H9 (cell line): Measurements from ENCODE around the gene CLIP4. TPM values are rescaled to one million over a fixed set of nuclear protein-coding genes. Genes with fewer than 3 reads are reported as not detected.

Experiments
- DNase-seq: peaks from one replicate; pipeline ENCODE4 v3.0.0-alpha.2; 2017
- H2AFZ ChIP-seq: one replicate; pipeline ENCODE4 v1.6.1; 2013; ENCODE audit warnings: mild to moderate bottlenecking, low read length, control low read depth, moderate library complexity
- H2AK5ac ChIP-seq: 2 replicates; pipeline ENCODE4 v1.6.1; 2013; ENCODE audit warnings: low read length, control low read depth, mixed read lengths; ENCODE audit not compliant: insufficient read length
- H2BK120ac ChIP-seq: one replicate; pipeline ENCODE4 v1.6.1; 2013; ENCODE audit warnings: low read depth, mild to moderate bottlenecking, low read length, control low read depth, inconsistent platforms; ENCODE audit not compliant: poor library complexity, severe bottlenecking
- H2BK12ac ChIP-seq: 2 replicates; pipeline ENCODE4 v1.6.1; 2013; ENCODE audit warnings: low read length, control low read depth, mixed read lengths, low read depth; ENCODE audit not compliant: insufficient read length
- H2BK15ac ChIP-seq: 2 replicates; pipeline ENCODE4 v1.6.1; 2013; ENCODE audit warnings: low read depth, low read length, control low read depth
- H2BK20ac ChIP-seq: one replicate; pipeline ENCODE4 v1.6.1; 2013; ENCODE audit warnings: low read depth, mild to moderate bottlenecking, low read length, control low read depth, inconsistent platforms; ENCODE audit not compliant: poor library complexity, severe bottlenecking
- H2BK5ac ChIP-seq: 2 replicates; pipeline ENCODE4 v1.6.1; 2013; ENCODE audit warnings: low read length, control low read depth, mixed read lengths; ENCODE audit not compliant: insufficient read length
- H3K14ac ChIP-seq: 2 replicates; pipeline ENCODE4 v1.6.1; 2013; ENCODE audit warnings: low read length, control low read depth; ENCODE audit not compliant: insufficient read depth
- H3K18ac ChIP-seq: 2 replicates; pipeline ENCODE4 v1.6.1; 2013; ENCODE audit warnings: low read depth, mild to moderate bottlenecking, mixed read lengths, low read length, control low read depth; ENCODE audit not compliant: insufficient read length
- H3K23ac ChIP-seq: 2 replicates; pipeline ENCODE4 v1.6.1; 2013; ENCODE audit warnings: low read length, control low read depth, mixed read lengths, low read depth; ENCODE audit not compliant: insufficient read length
- H3K23me2 ChIP-seq: 2 replicates; pipeline ENCODE4 v1.6.1; 2013; ENCODE audit warnings: low read depth, mild to moderate bottlenecking, mixed read lengths, low read length, control low read depth; ENCODE audit not compliant: insufficient read length, poor library complexity, severe bottlenecking
- H3K27ac ChIP-seq: 2 replicates; pipeline ENCODE4 v1.5.1; 2013; ENCODE audit warnings: low read length, control low read depth, mixed read lengths, low read depth; ENCODE audit not compliant: insufficient read length
- H3K27me3 ChIP-seq: 2 replicates; pipeline ENCODE4 v1.6.1; 2013; ENCODE audit warnings: low read length, control low read depth, inconsistent platforms; ENCODE audit not compliant: insufficient read depth
- H3K4ac ChIP-seq: 2 replicates; pipeline ENCODE4 v1.6.1; 2013; ENCODE audit warnings: low read depth, mild to moderate bottlenecking, control low read depth, inconsistent platforms, low read length, moderate library complexity
- H3K4me1 ChIP-seq: 2 replicates; pipeline ENCODE4 v1.6.1; 2013; ENCODE audit warnings: low read length, control low read depth, inconsistent platforms; ENCODE audit not compliant: insufficient read depth
- H3K4me2 ChIP-seq: 2 replicates; pipeline ENCODE4 v1.6.1; 2013; ENCODE audit warnings: low read length, control low read depth, mixed read lengths; ENCODE audit not compliant: insufficient read length, insufficient read depth
- H3K56ac ChIP-seq: 2 replicates; pipeline ENCODE4 v1.6.1; 2013; ENCODE audit warnings: low read depth, mild to moderate bottlenecking, mixed read lengths, low read length, control low read depth; ENCODE audit not compliant: insufficient read length
- H3K79me1 ChIP-seq: 2 replicates; pipeline ENCODE4 v1.6.1; 2013; ENCODE audit warnings: low read depth, mild to moderate bottlenecking, moderate library complexity, low read length, control low read depth, inconsistent platforms; ENCODE audit not compliant: insufficient read depth, poor library complexity, severe bottlenecking
- H3K79me2 ChIP-seq: 2 replicates; pipeline ENCODE4 v1.6.1; 2013; ENCODE audit warnings: low read length, control low read depth, inconsistent platforms; ENCODE audit not compliant: insufficient read depth
- H3K9ac ChIP-seq: 2 replicates; pipeline ENCODE4 v1.6.1; 2013; ENCODE audit warnings: low read length, control low read depth, mixed read lengths; ENCODE audit not compliant: insufficient read length; ENCODE audit errors: extremely low read depth
- H3K9me3 ChIP-seq: one replicate; pipeline ENCODE4 v1.6.1; 2013; ENCODE audit warnings: low read depth, low read length, inconsistent platforms; ENCODE audit not compliant: control insufficient read depth
- H3T11ph ChIP-seq: one replicate; pipeline ENCODE4 v1.6.1; 2013; ENCODE audit warnings: mild to moderate bottlenecking, low read length, control low read depth, inconsistent platforms
- H4K20me1 ChIP-seq: one replicate; pipeline ENCODE4 v1.6.1; 2013; ENCODE audit not compliant: control insufficient read depth, insufficient read length, insufficient read depth
- H4K5ac ChIP-seq: 2 replicates; pipeline ENCODE4 v1.6.1; 2013; ENCODE audit warnings: low read depth, mild to moderate bottlenecking, mixed read lengths, low read length, control low read depth; ENCODE audit not compliant: insufficient read length
- H4K8ac ChIP-seq: replicated peaks from 2 replicates; pipeline ENCODE4 v1.6.1; 2013; ENCODE audit warnings: low read length, control low read depth, mixed read lengths, low read depth; ENCODE audit not compliant: insufficient read length
- H4K91ac ChIP-seq: 2 replicates; pipeline ENCODE4 v1.6.1; 2013; ENCODE audit warnings: low read depth, mild to moderate bottlenecking, moderate library complexity, mixed read lengths, low read length, control low read depth; ENCODE audit not compliant: insufficient read length
- H3K27ac Mint-ChIP-seq, 3 experiments: 2 replicates in 2 of 3; 3 replicates in 1 of 3; pipeline ENCODE4 v1.8.0; 2020 to 2021; ENCODE audit warnings: mixed read lengths in 3 of 3, mild to moderate bottlenecking in 1 of 3, moderate library complexity in 1 of 3
- H3K27me3 Mint-ChIP-seq: 2 replicates; pipeline ENCODE4 v1.8.0; 2021; ENCODE audit warnings: low read depth, mild to moderate bottlenecking, moderate library complexity, mixed read lengths
- H3K36me3 Mint-ChIP-seq, 3 experiments: 2 replicates in 2 of 3; 3 replicates in 1 of 3; pipeline ENCODE4 v1.8.0; 2020 to 2021; ENCODE audit warnings: low read depth in 3 of 3, mixed read lengths in 3 of 3; ENCODE audit not compliant: insufficient read depth in 1 of 3
- H3K4me1 Mint-ChIP-seq, 2 experiments: 2 replicates each; pipeline ENCODE4 v1.8.0; 2020; ENCODE audit warnings: mixed read lengths in 2 of 2
- H3K4me3 Mint-ChIP-seq, 2 experiments: 2 replicates in 1 of 2; 3 replicates in 1 of 2; pipeline ENCODE4 v1.8.0; 2020 to 2021; ENCODE audit warnings: mild to moderate bottlenecking in 2 of 2, mixed read lengths in 2 of 2, moderate library complexity in 1 of 2
- H3K9me3 Mint-ChIP-seq, 2 experiments: 2 replicates in 1 of 2; 3 replicates in 1 of 2; pipeline ENCODE4 v1.8.0; 2020; ENCODE audit warnings: mild to moderate bottlenecking in 2 of 2, mixed read lengths in 2 of 2, moderate library complexity in 1 of 2
- WGBS: extraction: QIAGEN DNeasy Blood & Tissue Kit; methylation state at CpG from one replicate; pipeline ENCODE4 v1.1.7; 2013; ENCODE audit warnings: missing lambda C conversion rate, low lambda C conversion rate, mixed read lengths; ENCODE audit not compliant: insufficient read length; ENCODE audit errors: extremely low coverage; 5-methylcytosine and 5-hydroxymethylcytosine counted together
- total RNA-seq: library from RNA; stranded (reverse); gene quantifications from 2 replicates; pipeline ENCODE4 v1.2.1, GENCODE V29; 2021
- TF ChIP-seq, protein P1 (sequence below): fragments of 200-600 bp; sonication (generic); conservative IDR thresholded peaks from 3 replicates; pipeline ENCODE4 v1.8.0; 2021; ENCODE audit warnings: antibody characterized with exemption, mild to moderate bottlenecking

The CLIP4 gene
- total RNA-seq, 1 experiment from 2014 or later: 0.66 TPM

DNA sequence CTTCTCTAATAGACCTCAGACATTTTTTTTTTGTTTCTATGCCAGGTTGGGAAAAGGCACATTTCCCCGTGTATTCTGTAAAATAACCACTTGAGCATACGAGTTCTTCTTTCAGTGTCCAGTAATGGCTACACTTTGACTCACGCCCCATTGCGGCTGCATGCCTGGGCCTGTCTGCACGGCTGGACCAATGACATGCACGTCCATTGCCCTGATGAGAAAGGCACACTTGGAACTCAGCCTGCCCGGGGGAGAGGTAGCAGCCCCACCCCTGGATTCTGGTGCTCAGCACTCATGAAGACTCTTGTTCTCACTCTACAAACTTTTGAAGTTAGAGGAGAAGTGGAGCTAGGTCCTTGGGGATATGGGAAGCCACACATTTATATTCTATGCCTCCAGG is 46.7 kb upstream of the CLIP4 start:
- H3K23me2 ChIP-seq: no peaks in the 10 kb centered on the region
- H2BK12ac ChIP-seq: no peak overlapping the region
- H2BK20ac ChIP-seq: no peak overlapping the region
- H3K4me1 ChIP-seq: no peaks in the 10 kb centered on the region
- DNase-seq: no peak
- no peaks in the 10 kb centered on the region for H3K79me2 ChIP-seq
- H2BK15ac ChIP-seq: no peak overlapping the region
- no peak overlapping the region for H4K91ac ChIP-seq
- H3K4me2 ChIP-seq: no peak overlapping the region
- H3K79me1 ChIP-seq: no peaks in the 10 kb centered on the region
- no CpG with 5 or more reads among the region's 7 CpGs for WGBS
- no peak overlapping the region for H2AFZ ChIP-seq
- no peak overlapping the region for H3K23ac ChIP-seq
- TF ChIP-seq, protein P1, sequence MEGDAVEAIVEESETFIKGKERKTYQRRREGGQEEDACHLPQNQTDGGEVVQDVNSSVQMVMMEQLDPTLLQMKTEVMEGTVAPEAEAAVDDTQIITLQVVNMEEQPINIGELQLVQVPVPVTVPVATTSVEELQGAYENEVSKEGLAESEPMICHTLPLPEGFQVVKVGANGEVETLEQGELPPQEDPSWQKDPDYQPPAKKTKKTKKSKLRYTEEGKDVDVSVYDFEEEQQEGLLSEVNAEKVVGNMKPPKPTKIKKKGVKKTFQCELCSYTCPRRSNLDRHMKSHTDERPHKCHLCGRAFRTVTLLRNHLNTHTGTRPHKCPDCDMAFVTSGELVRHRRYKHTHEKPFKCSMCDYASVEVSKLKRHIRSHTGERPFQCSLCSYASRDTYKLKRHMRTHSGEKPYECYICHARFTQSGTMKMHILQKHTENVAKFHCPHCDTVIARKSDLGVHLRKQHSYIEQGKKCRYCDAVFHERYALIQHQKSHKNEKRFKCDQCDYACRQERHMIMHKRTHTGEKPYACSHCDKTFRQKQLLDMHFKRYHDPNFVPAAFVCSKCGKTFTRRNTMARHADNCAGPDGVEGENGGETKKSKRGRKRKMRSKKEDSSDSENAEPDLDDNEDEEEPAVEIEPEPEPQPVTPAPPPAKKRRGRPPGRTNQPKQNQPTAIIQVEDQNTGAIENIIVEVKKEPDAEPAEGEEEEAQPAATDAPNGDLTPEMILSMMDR: no peak
- Mint-ChIP-seq H3K9me3 (no peaks in the 10 kb centered on the region), H3K27me3 (peaks cover 2% of the 10 kb centered on the region; the same call in 1 of the 2 replicates), H3K4me3 (no peak overlapping the region), H3K27ac (no peak overlapping the region), H3K4me1 (peaks cover 16 to 20% of the 10 kb centered on the region in 2 experiments), H3K36me3 (no peaks in the 10 kb centered on the region)
- no peak overlapping the region for H4K8ac ChIP-seq
- no peaks in the 10 kb centered on the region for H3K27me3 ChIP-seq
- H3K14ac ChIP-seq: no peak overlapping the region
- H3T11ph ChIP-seq: no peak overlapping the region
- H4K5ac ChIP-seq: no peak overlapping the region
- H3K4ac ChIP-seq: no peak overlapping the region
- H4K20me1 ChIP-seq: no peaks in the 10 kb centered on the region
- no peak overlapping the region for H3K27ac ChIP-seq
- no peak overlapping the region for H3K18ac ChIP-seq
- no peak overlapping the region for H2AK5ac ChIP-seq
- H2BK120ac ChIP-seq: no peak overlapping the region
- no peak overlapping the region for H2BK5ac ChIP-seq
- no peaks in the 10 kb centered on the region for H3K9me3 ChIP-seq
- H3K9ac ChIP-seq: no peak overlapping the region
- no peak overlapping the region for H3K56ac ChIP-seq
